Stimulated activated effector memory CD8-positive, alpha-beta T cell treated with anti-CD3 and anti-CD28 coated beads, Interleukin-12 subunit alpha, Interleukin-12 subunit beta, amount 100 ng/mL, for 72 hours (primary cell): ENCODE measurements around the gene ADH1C.
A peak's percentile ranks its signal among the peaks of the same experiment; 100 is the strongest.
"Not testable (repeated sequence)": the region's sequence is repeated elsewhere in the genome, so short reads cannot be mapped to it uniquely, and the experiment has no call there.

Experiments
- ATAC-seq: fragments of 150-1000 bp; cut with Tn5 transposase; 2 replicates; pipeline ENCODE4 v1.10.0; 2021
- DNase-seq, 2 donors: peaks; one replicate each; pipeline ENCODE4 v3.0.0; 2021 to 2022; ENCODE audit warnings: low spot score in 2 of 2
- H3K27ac Mint-ChIP-seq: one replicate; pipeline ENCODE4 v1.8.0; 2022; ENCODE audit warnings: mild to moderate bottlenecking, mixed read lengths
- H3K36me3 Mint-ChIP-seq: one replicate; pipeline ENCODE4 v1.8.0; 2022; ENCODE audit warnings: mild to moderate bottlenecking, mixed read lengths
- H3K4me1 Mint-ChIP-seq: one replicate; pipeline ENCODE4 v1.8.0; 2022; ENCODE audit warnings: mixed read lengths
- H3K4me3 Mint-ChIP-seq: one replicate; pipeline ENCODE4 v1.8.0; 2022; ENCODE audit warnings: mild to moderate bottlenecking, mixed read lengths
- H3K9me3 Mint-ChIP-seq: one replicate; pipeline ENCODE4 v1.8.0; 2022; ENCODE audit warnings: mixed read lengths

The ADH1C gene

DNA sequence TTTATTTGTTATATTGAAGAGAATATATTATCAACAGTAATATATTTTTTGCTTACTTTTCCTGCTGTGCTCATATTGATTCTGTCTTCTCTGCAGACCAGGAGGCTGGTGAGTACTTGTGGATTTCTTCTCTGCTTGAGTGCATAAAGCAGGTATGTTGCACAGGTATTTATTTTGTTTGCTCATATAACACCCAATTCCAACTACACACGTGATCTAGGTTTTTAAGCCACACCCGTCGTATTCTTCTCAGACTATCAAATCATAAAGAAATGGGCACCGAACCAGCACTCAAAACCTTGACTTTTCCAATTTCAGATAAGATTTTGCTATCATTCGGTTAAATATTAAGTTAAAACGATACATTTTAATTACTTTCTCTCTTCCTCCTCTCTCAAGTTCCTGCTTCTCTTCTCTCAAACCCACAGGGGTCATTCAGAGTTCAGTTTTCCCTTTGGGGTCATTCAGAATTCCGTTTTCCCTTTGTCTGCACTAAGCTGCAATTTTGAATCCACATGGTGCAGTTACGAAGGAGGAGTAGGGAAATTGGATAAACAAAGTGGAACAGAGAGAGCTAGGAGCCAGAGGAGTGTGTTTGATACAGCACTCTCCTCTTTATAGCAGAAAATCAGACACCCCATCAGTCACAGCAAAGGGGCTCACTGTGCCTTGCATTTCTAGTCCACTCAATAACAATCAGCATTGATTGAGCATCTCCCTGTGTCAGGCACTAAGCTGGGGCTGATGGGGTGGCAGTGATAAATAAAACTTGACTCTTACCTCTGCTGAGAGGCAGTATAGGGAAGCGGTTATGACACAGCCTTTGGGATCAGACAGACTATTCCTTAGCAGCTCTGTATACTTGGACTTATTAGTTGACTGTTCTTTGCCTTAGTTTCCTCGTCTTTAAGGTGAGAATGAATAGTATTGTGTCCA lies at the start of gene ADH1C:
Gene ADH1C (minus strand): TSS at position 145 of the 936 bp plus-strand sequence. CDS start 71 bp downstream, at position 74.
- Mint-ChIP-seq H3K4me1 (no peaks in the 10 kb centered on the region), H3K27ac (no peak within 1 kb of the TSS), H3K36me3 (no peaks in the 10 kb centered on the region), H3K4me3 (no peak within 1 kb of the TSS), H3K9me3 (peaks cover 7% of the 10 kb centered on the region)
- DNase-seq (no peak), ATAC-seq (peak; percentile 32)

- Mint-ChIP-seq H3K9me3 (no peaks in the 10 kb centered on the region), H3K27ac (no peak overlapping the region), H3K4me3 (no peak overlapping the region), H3K36me3 (no peaks in the 10 kb centered on the region), H3K4me1 (peaks cover 23% of the 10 kb centered on the region)
- ATAC-seq (no peak), DNase-seq (no peak)
Measured at GRCh38 chr4:99400831-99401230, 48.3 kb upstream of the ADH1C start.

- no peak overlapping the region for H3K27ac Mint-ChIP-seq
- no peaks in the 10 kb centered on the region for H3K9me3 Mint-ChIP-seq
- no peak for DNase-seq
- no peaks in the 10 kb centered on the region for H3K36me3 Mint-ChIP-seq
- H3K4me1 Mint-ChIP-seq = peaks cover 8% of the 10 kb centered on the region
- no peak overlapping the region for H3K4me3 Mint-ChIP-seq
- no peak for ATAC-seq
Measured at GRCh38 chr4:99399017-99399416, 46.5 kb upstream of the ADH1C start.

DNA sequence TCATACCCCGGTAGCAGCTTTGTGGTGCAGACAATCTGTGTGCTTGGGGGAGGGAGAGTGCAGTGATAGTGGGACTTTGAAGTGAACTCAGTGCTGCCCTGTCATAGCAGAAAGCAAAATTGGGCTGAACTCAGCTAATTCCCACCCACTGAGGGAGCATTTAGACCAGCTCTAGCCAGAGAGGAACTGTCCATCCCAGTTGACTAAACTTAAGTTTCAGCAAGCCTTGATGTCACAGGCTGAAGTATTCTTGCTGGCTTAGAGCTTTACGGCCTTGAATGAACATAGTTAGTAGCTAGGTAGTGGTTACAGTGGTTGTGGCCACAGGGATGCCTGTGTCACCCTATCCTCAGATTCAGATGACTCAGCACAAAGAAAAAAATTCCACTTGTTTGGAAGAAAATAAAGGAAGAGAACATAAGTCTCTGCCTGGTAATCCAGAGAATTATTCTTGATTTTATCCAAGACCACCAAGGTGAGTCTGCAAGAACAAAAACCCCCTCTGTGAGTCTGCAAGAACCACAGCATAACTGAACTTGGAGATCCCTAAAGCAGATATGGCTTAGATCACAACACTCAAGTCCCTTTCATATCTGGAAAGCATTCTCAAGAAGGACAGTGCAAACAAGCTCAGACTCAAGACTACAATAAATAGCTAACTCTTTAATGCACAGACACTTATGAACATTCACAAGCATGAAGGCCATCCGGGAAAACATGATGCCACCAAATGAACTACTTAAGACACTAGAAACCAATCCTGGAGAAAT lies 43.2 kb upstream of the ADH1C start:
- H3K4me1 Mint-ChIP-seq = no peaks in the 10 kb centered on the region
- H3K9me3 Mint-ChIP-seq = peaks cover 4% of the 10 kb centered on the region
- H3K36me3 Mint-ChIP-seq = no peaks in the 10 kb centered on the region
- H3K27ac Mint-ChIP-seq = no peak overlapping the region
- ATAC-seq (no peak), DNase-seq (no peak)
- H3K4me3 Mint-ChIP-seq = no peak overlapping the region

- no peak overlapping the region for H3K4me3 Mint-ChIP-seq
- H3K36me3 Mint-ChIP-seq = no peaks in the 10 kb centered on the region
- H3K4me1 Mint-ChIP-seq = no peaks in the 10 kb centered on the region
- DNase-seq (no peak), ATAC-seq (no peak)
- H3K9me3 Mint-ChIP-seq = peaks cover 5% of the 10 kb centered on the region
- no peak overlapping the region for H3K27ac Mint-ChIP-seq
Measured at GRCh38 chr4:99394896-99395295, 42.4 kb upstream of the ADH1C start.

DNA sequence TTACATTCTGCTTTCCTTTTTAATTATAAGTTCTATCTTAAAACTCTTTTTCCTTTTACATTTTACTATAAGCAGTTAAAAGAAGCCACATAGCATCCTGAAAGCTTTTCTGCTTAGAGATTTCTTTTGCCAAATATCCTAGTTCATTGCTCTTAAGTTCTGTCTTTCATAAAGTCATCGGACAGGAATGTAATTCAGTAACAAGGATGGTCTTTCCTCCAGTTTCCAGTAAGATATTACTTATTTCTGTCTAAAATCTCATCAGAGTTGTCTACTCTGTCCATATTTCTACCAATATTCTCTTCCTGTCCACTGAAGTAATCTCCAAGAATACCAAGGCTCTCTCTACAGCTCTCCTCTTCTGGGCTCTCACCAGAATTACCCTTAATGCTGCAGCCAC lies 37.5 kb upstream of the ADH1C start:
- Mint-ChIP-seq H3K9me3 (peaks cover 5% of the 10 kb centered on the region), H3K36me3 (no peaks in the 10 kb centered on the region), H3K4me3 (no peak overlapping the region), H3K4me1 (no peaks in the 10 kb centered on the region), H3K27ac (no peak overlapping the region)
- DNase-seq (no peak), ATAC-seq (no peak)

- peaks cover 5% of the 10 kb centered on the region for H3K9me3 Mint-ChIP-seq
- no peaks in the 10 kb centered on the region for H3K4me1 Mint-ChIP-seq
- ATAC-seq (no peak), DNase-seq (no peak)
- no peak overlapping the region for H3K4me3 Mint-ChIP-seq
- no peaks in the 10 kb centered on the region for H3K36me3 Mint-ChIP-seq
- H3K27ac Mint-ChIP-seq = no peak overlapping the region
Measured at GRCh38 chr4:99389606-99390005, 37.1 kb upstream of the ADH1C start.

- DNase-seq = no peak
- Mint-ChIP-seq H3K4me3 (no peak overlapping the region), H3K4me1 (no peaks in the 10 kb centered on the region), H3K36me3 (no peaks in the 10 kb centered on the region), H3K27ac (no peak overlapping the region), H3K9me3 (no peaks in the 10 kb centered on the region)
- no peak for ATAC-seq
Measured at GRCh38 chr4:99383833-99384392, 31.4 kb upstream of the ADH1C start.

GRCh38 chr4:99383399-99383798 lies 30.9 kb upstream of the ADH1C start:
- DNase-seq (no peak), ATAC-seq (no peak)
- no peaks in the 10 kb centered on the region for H3K4me1 Mint-ChIP-seq
- H3K4me3 Mint-ChIP-seq = no peak overlapping the region
- H3K27ac Mint-ChIP-seq = no peak overlapping the region
- no peaks in the 10 kb centered on the region for H3K9me3 Mint-ChIP-seq
- no peaks in the 10 kb centered on the region for H3K36me3 Mint-ChIP-seq

- no peak for ATAC-seq
- H3K9me3 Mint-ChIP-seq = no peaks in the 10 kb centered on the region
- no peak overlapping the region for H3K27ac Mint-ChIP-seq
- DNase-seq = no peak
- H3K36me3 Mint-ChIP-seq = no peaks in the 10 kb centered on the region
- no peak overlapping the region for H3K4me3 Mint-ChIP-seq
- no peaks in the 10 kb centered on the region for H3K4me1 Mint-ChIP-seq
Measured at GRCh38 chr4:99382745-99383360, 30.3 kb upstream of the ADH1C start.

GRCh38 chr4:99381588-99382175 lies 29.1 kb upstream of the ADH1C start:
- ATAC-seq = no peak

DNA sequence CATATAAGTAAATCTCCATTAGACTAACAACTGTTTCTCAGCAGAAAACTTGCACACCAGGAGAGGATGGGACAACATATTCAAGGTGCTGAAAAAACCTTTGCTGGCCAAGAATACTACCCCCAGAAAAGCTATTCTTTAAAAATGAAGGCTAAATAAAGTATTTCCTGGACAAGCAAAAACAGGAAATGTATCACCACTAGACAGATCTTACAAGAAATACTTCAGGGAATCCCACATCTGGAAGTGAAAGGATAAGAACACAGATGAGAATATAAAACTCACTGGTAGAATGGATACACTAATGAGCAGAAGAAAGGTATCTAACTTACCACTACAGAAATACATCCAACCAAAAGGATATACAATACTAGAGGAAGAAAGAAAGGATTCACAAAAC lies 27.0 kb upstream of the ADH1C start:
- H3K9me3 Mint-ChIP-seq = peaks cover 3% of the 10 kb centered on the region
- ATAC-seq (no peak), DNase-seq (no peak)
- H3K4me3 Mint-ChIP-seq = no peak overlapping the region
- H3K36me3 Mint-ChIP-seq = no peaks in the 10 kb centered on the region
- no peak overlapping the region for H3K27ac Mint-ChIP-seq
- H3K4me1 Mint-ChIP-seq = no peaks in the 10 kb centered on the region

More at GRCh38 chr4:99381588-99382175, 29.1 kb upstream of the ADH1C start:
- no peaks in the 10 kb centered on the region for H3K4me1 Mint-ChIP-seq
- H3K36me3 Mint-ChIP-seq = no peaks in the 10 kb centered on the region
- DNase-seq = no peak
- no peak overlapping the region for H3K4me3 Mint-ChIP-seq
- H3K27ac Mint-ChIP-seq = no peak overlapping the region
- no peaks in the 10 kb centered on the region for H3K9me3 Mint-ChIP-seq

DNA sequence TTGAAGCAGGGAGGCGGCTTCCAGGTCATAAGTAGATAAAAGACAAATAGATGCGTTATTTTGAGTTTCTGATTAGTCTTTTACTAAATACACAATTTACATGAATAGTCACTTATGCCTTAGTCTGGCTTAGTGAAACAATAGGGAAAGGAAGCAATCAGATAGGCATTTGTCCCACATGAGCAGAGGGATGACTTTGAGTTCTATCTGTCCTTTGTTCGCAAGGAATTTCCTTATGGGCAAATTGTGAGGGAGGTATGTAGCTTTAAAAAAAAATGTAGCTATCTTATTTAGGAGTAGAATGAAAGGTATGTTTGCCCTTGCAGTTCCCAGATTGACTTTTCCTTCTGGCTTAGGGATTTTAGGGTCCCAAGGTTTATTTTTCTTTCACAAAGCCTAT lies 26.3 kb upstream of the ADH1C start:
- ATAC-seq (no peak), DNase-seq (no peak)
- Mint-ChIP-seq H3K9me3 (peaks cover 6% of the 10 kb centered on the region), H3K27ac (no peak overlapping the region), H3K4me3 (no peak overlapping the region), H3K36me3 (no peaks in the 10 kb centered on the region), H3K4me1 (no peaks in the 10 kb centered on the region)

GRCh38 chr4:99377341-99377740 lies 24.8 kb upstream of the ADH1C start:
- not testable (repeated sequence) for DNase-seq, H3K27ac Mint-ChIP-seq, ATAC-seq, H3K4me1 Mint-ChIP-seq, H3K36me3 Mint-ChIP-seq, H3K4me3 Mint-ChIP-seq
- peaks cover 10% of the 10 kb centered on the region for H3K9me3 Mint-ChIP-seq

DNA sequence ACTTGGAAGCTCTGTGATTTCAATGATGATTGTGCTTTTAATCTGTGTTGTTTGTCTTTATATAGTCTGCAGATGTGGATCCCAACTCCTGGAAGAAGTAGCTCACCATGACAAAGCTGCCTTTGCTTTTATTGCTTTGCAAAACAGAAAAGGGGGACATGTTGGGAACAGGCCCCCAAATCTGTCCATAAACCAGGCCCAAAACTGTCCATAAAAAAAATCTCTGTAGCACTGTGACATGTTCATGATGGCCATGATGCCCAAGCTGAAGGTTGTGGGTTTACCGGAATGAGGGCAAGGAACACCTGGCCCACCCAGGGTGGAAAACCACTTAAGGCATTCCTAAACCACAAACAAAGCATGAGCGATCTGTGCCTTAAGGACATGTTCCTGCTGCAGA lies 19.9 kb upstream of the ADH1C start:
- H3K27ac Mint-ChIP-seq, H3K36me3 Mint-ChIP-seq, DNase-seq, H3K4me3 Mint-ChIP-seq, ATAC-seq, H3K4me1 Mint-ChIP-seq: not testable (repeated sequence)
- H3K9me3 Mint-ChIP-seq = peaks cover 10% of the 10 kb centered on the region
